H1 (cell line): ENCODE results near the gene NET1. TPM values are rescaled to one million over a fixed set of nuclear protein-coding genes. Genes with fewer than 3 reads are reported as not detected.

Source experiments
- CTCF ChIA-PET: fragments of 300-600 bp; sonication (Branson Sonifier 250); formaldehyde crosslinking; loops from one replicate; lab custom pipeline; 2021; ENCODE audit not compliant: partially characterized antibody; lab: Charles Lee
- POLR2A ChIA-PET: fragments of 300-600 bp; sonication (Branson Sonifier 250); formaldehyde crosslinking; loops from one replicate; lab custom pipeline; 2021; ENCODE audit warnings: inconsistent platforms; ENCODE audit not compliant: partially characterized antibody; lab: Charles Lee
- DNase-seq, 2 experiments: peaks; one replicate each; pipeline versions ENCODE4 v3.0.0 to v3.0.0-alpha.2; 2010 to 2022; ENCODE audit warnings: low spot score in 2 of 2, low read depth in 1 of 2, mixed read lengths in 1 of 2
- FAIRE-seq: peaks from 2 replicates; lab custom pipeline; 2011; peaks lifted over from hg19 to GRCh38; lab: Jason Lieb, UNC
- H2AFZ ChIP-seq: 2 replicates; pipeline ENCODE4 v1.8.1; 2012; ENCODE audit warnings: low read length, inconsistent platforms
- H2AK5ac ChIP-seq: 2 replicates; pipeline ENCODE4 v1.6.1; 2013; ENCODE audit warnings: low read depth, low read length
- H2BK120ac ChIP-seq: replicated peaks from 2 replicates; pipeline ENCODE3; 2013; ENCODE audit warnings: low read depth, low read length, inconsistent platforms
- H2BK12ac ChIP-seq: 2 replicates; pipeline ENCODE4 v1.6.1; 2013; ENCODE audit warnings: low read depth, low read length
- H2BK15ac ChIP-seq: 2 replicates; pipeline ENCODE4 v1.6.1; 2013; ENCODE audit warnings: low read length
- H2BK20ac ChIP-seq: 2 replicates; pipeline ENCODE4 v1.6.1; 2013; ENCODE audit warnings: low read length
- H2BK5ac ChIP-seq: 2 replicates; pipeline ENCODE4 v1.6.1; 2013; ENCODE audit warnings: low read depth, low read length
- H3K14ac ChIP-seq: 2 replicates; pipeline ENCODE4 v1.6.1; 2013; ENCODE audit warnings: inconsistent platforms; ENCODE audit not compliant: insufficient read length
- H3K18ac ChIP-seq: 2 replicates; pipeline ENCODE4 v1.6.1; 2013; ENCODE audit warnings: low read length; ENCODE audit errors: extremely low read depth
- H3K23ac ChIP-seq: 2 replicates; pipeline ENCODE4 v1.6.1; 2013; ENCODE audit warnings: inconsistent platforms; ENCODE audit not compliant: insufficient read length
- H3K23me2 ChIP-seq: 2 replicates; pipeline ENCODE4 v1.6.1; 2013; ENCODE audit warnings: low read depth, low read length
- H3K27ac ChIP-seq: 2 replicates; pipeline ENCODE4 v1.6.1; 2011; ENCODE audit warnings: low read depth, low read length, inconsistent platforms
- H3K27me3 ChIP-seq, 4 experiments: replicated peaks in 1 of 4; 1 replicate in 1 of 4; 2 replicates in 3 of 4; pipeline versions ENCODE4 v1.6.1 to v1.8.1; 2011 to 2013; ENCODE audit warnings: low read length in 3 of 4, mild to moderate bottlenecking in 3 of 4, inconsistent platforms in 2 of 4, mixed read lengths in 2 of 4, moderate library complexity in 1 of 4; ENCODE audit not compliant: control insufficient read depth in 3 of 4, insufficient read depth in 3 of 4; ENCODE audit errors: extremely low read depth in 1 of 4
- H3K36me3 ChIP-seq, 4 experiments: 2 replicates each; pipeline versions ENCODE4 v1.6.1 to v1.8.1; 2011 to 2013; ENCODE audit warnings: mild to moderate bottlenecking in 4 of 4, low read length in 3 of 4, moderate library complexity in 2 of 4, control low read depth in 1 of 4, inconsistent platforms in 1 of 4; ENCODE audit not compliant: insufficient read depth in 4 of 4, control insufficient read depth in 2 of 4
- H3K4ac ChIP-seq: replicated peaks from 2 replicates; pipeline ENCODE3; 2013; ENCODE audit warnings: low read length, low read depth, mixed read lengths, inconsistent platforms; ENCODE audit not compliant: insufficient read length
- H3K4me1 ChIP-seq, 4 experiments: replicated peaks in 1 of 4; 1 replicate in 1 of 4; 2 replicates in 3 of 4; pipeline versions ENCODE4 v1.6.1 to v1.8.1; 2011 to 2013; ENCODE audit warnings: low read length in 3 of 4, inconsistent platforms in 2 of 4, mixed read lengths in 1 of 4; ENCODE audit not compliant: insufficient read depth in 4 of 4, control insufficient read depth in 3 of 4
- H3K4me2 ChIP-seq, 2 experiments: 2 replicates each; pipeline versions ENCODE4 v1.6.1 to v1.8.1; 2011 to 2013; ENCODE audit warnings: low read depth in 2 of 2, low read length in 2 of 2, control low read depth in 1 of 2, inconsistent platforms in 1 of 2, mild to moderate bottlenecking in 1 of 2; ENCODE audit not compliant: insufficient read depth in 1 of 2
- H3K4me3 ChIP-seq, 4 experiments: fragments of 200-600, 300-600 bp in 1 of 4; sonication (generic), shearing (Covaris generic), sonication (Bioruptor Twin) in 1 of 4; 2 replicates each; pipeline versions ENCODE4 v1.5.1 to v1.8.1; 2011 to 2016; ENCODE audit warnings: low read length in 4 of 4, low read depth in 3 of 4, control low read depth in 2 of 4, inconsistent platforms in 2 of 4, mild to moderate bottlenecking in 2 of 4, mixed read lengths in 1 of 4, moderate library complexity in 1 of 4; ENCODE audit not compliant: insufficient read depth in 2 of 4; ENCODE audit errors: extremely low read depth in 1 of 4
- H3K56ac ChIP-seq: replicated peaks from 2 replicates; pipeline ENCODE3; 2013; ENCODE audit warnings: low read depth, mild to moderate bottlenecking, mixed read lengths, low read length, inconsistent platforms; ENCODE audit not compliant: insufficient read length
- H3K79me1 ChIP-seq: 2 replicates; pipeline ENCODE4 v1.6.1; 2013; ENCODE audit warnings: low read depth, low read length, control low read depth
- H3K79me2 ChIP-seq, 2 experiments: 2 replicates each; pipeline versions ENCODE4 v1.6.1 to v1.8.1; 2012 to 2013; ENCODE audit warnings: low read length in 2 of 2, mild to moderate bottlenecking in 2 of 2, inconsistent platforms in 1 of 2; ENCODE audit not compliant: insufficient read depth in 2 of 2, control insufficient read depth in 1 of 2
- H3K9ac ChIP-seq, 4 experiments: replicated peaks in 1 of 4; 1 replicate in 1 of 4; 2 replicates in 3 of 4; pipeline versions ENCODE4 v1.6.1 to v1.8.1; 2011 to 2013; ENCODE audit warnings: low read depth in 3 of 4, low read length in 3 of 4, control low read depth in 2 of 4, mild to moderate bottlenecking in 2 of 4, moderate library complexity in 2 of 4, inconsistent platforms in 1 of 4; ENCODE audit errors: extremely low read depth in 1 of 4
- H3K9me3 ChIP-seq, 2 experiments: 2 replicates each; pipeline versions ENCODE4 v1.6.1 to v1.8.1; 2012 to 2013; ENCODE audit warnings: mild to moderate bottlenecking in 2 of 2, moderate library complexity in 2 of 2, control low read depth in 1 of 2, inconsistent platforms in 1 of 2, low read depth in 1 of 2, low read length in 1 of 2, mixed read lengths in 1 of 2; ENCODE audit not compliant: insufficient read depth in 2 of 2
- H4K20me1 ChIP-seq, 2 experiments: replicated peaks in 1 of 2; 2 replicates each; pipeline versions ENCODE3 to v1.8.1; 2011 to 2013; ENCODE audit warnings: inconsistent platforms in 2 of 2, low read length in 2 of 2, mild to moderate bottlenecking in 1 of 2; ENCODE audit not compliant: insufficient read depth in 2 of 2, control insufficient read depth in 1 of 2
- H4K5ac ChIP-seq: 2 replicates; pipeline ENCODE4 v1.6.1; 2013; ENCODE audit warnings: low read length, low read depth, mixed read lengths, inconsistent platforms; ENCODE audit not compliant: insufficient read length
- H4K8ac ChIP-seq: 2 replicates; pipeline ENCODE4 v1.8.0; 2013; ENCODE audit warnings: mild to moderate bottlenecking, moderate library complexity, low read length, inconsistent platforms; ENCODE audit not compliant: insufficient read depth; ENCODE audit errors: extremely low read depth
- H4K91ac ChIP-seq: replicated peaks from 2 replicates; pipeline ENCODE3; 2013; ENCODE audit warnings: low read length, mixed read lengths, inconsistent platforms; ENCODE audit not compliant: insufficient read length
- CHD2 ChIP-seq: IDR thresholded peaks from 2 replicates; pipeline ENCODE4 v1.6.1; 2012; ENCODE audit warnings: low read length, improper control_type of control experiment
- MAX ChIP-seq: IDR thresholded peaks from 2 replicates; pipeline ENCODE4 v1.6.1; 2012; ENCODE audit warnings: inconsistent platforms
- WGBS, 2 experiments: shearing (Covaris generic) in 1 of 2; methylation state at CpG; one replicate each; pipeline versions ENCODE4 v1.1.6 to v1.1.7; 2013 to 2015; ENCODE audit warnings: low lambda C conversion rate in 2 of 2, mixed read lengths in 2 of 2, inconsistent platforms in 1 of 2, low coverage in 1 of 2, missing lambda C conversion rate in 1 of 2; ENCODE audit not compliant: insufficient replicate concordance in 2 of 2, insufficient coverage in 1 of 2, insufficient read length in 1 of 2; ENCODE audit errors: extremely low coverage in 1 of 2, missing lambda C conversion rate in 1 of 2; 5-methylcytosine and 5-hydroxymethylcytosine counted together
- polyA plus RNA-seq, 7 experiments: library from polyadenylated mRNA; depleted of rRNA in 3 of 7; stranded (reverse) in 5 of 7; unstranded in 2 of 7; fragments of >200 nt in 5 of 7; fragments of 200-250 nt in 2 of 7; gene quantifications; 1 replicate in 5 of 7; 2 replicates in 1 of 7; 4 replicates in 1 of 7; pipeline versions ENCODE4 v1.2.1 to v1.2.3, GENCODE V29; 2011 to 2013; ENCODE audit warnings: missing spikeins in 2 of 7, mixed read lengths in 2 of 7
- total RNA-seq: library from RNA; stranded (reverse); fragmentation: NEBNext Ultra II Directional; extraction: Animal tissue kit (Norgen Biotek cat#: 25700); gene quantifications from 2 replicates; pipeline ENCODE4 v1.2.1, GENCODE V29; 2021

Gene NET1
- total and polyA plus RNA-seq, 2 of the 8 experiments (the other 6 are each of a cell fraction or from before 2014, with no cell fraction given) = 21.5 to 117 TPM

DNA sequence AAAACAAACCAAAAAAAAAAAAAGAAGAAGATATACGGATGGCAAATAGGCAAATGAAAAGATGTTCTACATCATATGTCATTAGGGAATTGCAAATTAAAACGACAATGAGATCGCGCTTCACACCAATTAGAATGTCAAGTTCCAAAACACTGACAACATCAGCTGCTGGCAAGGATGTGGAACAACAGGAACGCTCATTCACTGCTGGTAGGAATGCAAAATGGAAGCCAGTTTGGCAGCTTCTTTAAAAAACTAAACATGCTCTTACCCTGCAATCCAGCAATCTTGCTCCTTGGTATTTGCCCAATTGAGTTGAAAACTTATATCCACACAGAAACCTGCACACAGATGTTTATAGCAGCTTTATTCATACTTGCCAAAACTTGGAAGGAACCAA, 52.2 kb downstream of the NET1 start:
- Histone ChIP-seq H3K23ac (no peak overlapping the region), H3K27ac (no peak overlapping the region), H2BK5ac (no peak overlapping the region), H3K4me2 (no peak overlapping the region), H3K79me2 (no peaks in the 10 kb centered on the region), H3K18ac (no peak overlapping the region), H3K14ac (no peak overlapping the region), H2BK20ac (peak overlapping the region; percentile 62; the same call in 1 of the 2 replicates), H3K4ac (no peak overlapping the region), H3K9ac (no peak overlapping the region), H2BK12ac (no peak overlapping the region; the same call in 1 of the 2 replicates), H3K9me3 (peaks cover 12 to 13% of the 10 kb centered on the region in 2 experiments), H3K79me1 (no peaks in the 10 kb centered on the region), H2AK5ac (no peak overlapping the region; the same call in 1 of the 2 replicates), H4K8ac (no peak overlapping the region), H3K36me3 (peaks cover 0 to 14% (median 9%) of the 10 kb centered on the region in 4 experiments; a peak in 6 of 8 replicates), H4K20me1 (no peaks in the 10 kb centered on the region), H2AFZ (no peak overlapping the region), H3K23me2 (peaks cover 8% of the 10 kb centered on the region; the same call in 1 of the 2 replicates), H2BK15ac (no peak overlapping the region), H4K91ac (no peak overlapping the region), H3K4me1 (peaks cover 8 to 18% (median 14%) of the 10 kb centered on the region in 4 experiments), H3K56ac (no peak overlapping the region), H3K27me3 (peaks cover 0 to 4% (median 0%) of the 10 kb centered on the region in 4 experiments; a peak in 1 of 7 replicates), H4K5ac (no peak overlapping the region), H2BK120ac (no peak overlapping the region), H3K4me3 (no peak overlapping the region)
- FAIRE-seq = no peak
- ChIA-PET POLR2A (interaction anchor here (1.3 to 4.6 kb wide), 3 partner anchors 9 to 17 kb away, joined by 3 to 44 read pairs (median 9); no protein-coding TSS in a partner anchor), CTCF (interaction anchor here (0.6 to 4.7 kb wide), 7 partner anchors 9 to 159 kb away, joined by 3 to 25 read pairs (median 3); no protein-coding TSS in a partner anchor)
- WGBS, 2 experiments = 85% methylated on average over 5 of the region's 5 CpGs; no CpG with 5 or more reads in 1 of the 2 experiments
- DNase-seq = no peak
- TF ChIP-seq CHD2 (no peak), MAX (no peak)
